WTC11 (cell line): ENCODE results near the gene KRTAP5-7. TPM values are rescaled to one million over a fixed set of nuclear protein-coding genes. Genes with fewer than 3 reads are reported as not detected.

Experiments
- ATAC-seq: fragments of 200-7000 bp; cut with Tn5 transposase; 2 replicates; pipeline ENCODE4 v1.10.0; 2021; ENCODE audit warnings: mild to moderate bottlenecking, moderate library complexity
- CTCF ChIA-PET: fragments of 300-600 bp; sonication (Branson Sonifier 250); formaldehyde crosslinking; loops from one replicate; lab custom pipeline; 2021; ENCODE audit warnings: antibody characterized with exemption; lab: Charles Lee
- POLR2A ChIA-PET: fragments of 350-600 bp; sonication (Branson Sonifier 250); formaldehyde crosslinking; loops from one replicate; lab custom pipeline; 2021; ENCODE audit warnings: antibody characterized with exemption; lab: Charles Lee
- DNase-seq: peaks from one replicate; pipeline ENCODE4 v3.0.0; 2021; ENCODE audit warnings: low spot score
- H3K27ac Mint-ChIP-seq: 2 replicates; pipeline ENCODE4 v1.8.0; 2021; ENCODE audit warnings: mixed read lengths
- H3K27me3 Mint-ChIP-seq: 2 replicates; pipeline ENCODE4 v1.8.0; 2021; ENCODE audit warnings: low read depth, mild to moderate bottlenecking, moderate library complexity, mixed read lengths
- H3K36me3 Mint-ChIP-seq: 2 replicates; pipeline ENCODE4 v1.8.0; 2021; ENCODE audit warnings: mixed read lengths
- H3K4me1 Mint-ChIP-seq: 2 replicates; pipeline ENCODE4 v1.8.0; 2022; ENCODE audit warnings: mixed read lengths
- H3K4me3 Mint-ChIP-seq: 2 replicates; pipeline ENCODE4 v1.8.0; 2021; ENCODE audit warnings: mild to moderate bottlenecking, moderate library complexity, mixed read lengths
- H3K9me3 Mint-ChIP-seq: 2 replicates; pipeline ENCODE4 v1.8.0; 2021; ENCODE audit warnings: mixed read lengths
- ATF3 ChIP-seq: sonication (generic); formaldehyde crosslinking; conservative IDR thresholded peaks from 2 replicates; pipeline ENCODE4 v1.8.1; 2022; ENCODE audit warnings: mild to moderate bottlenecking, missing genetic modification reagents
- ETV6 ChIP-seq: sonication (generic); formaldehyde crosslinking; IDR thresholded peaks from 2 replicates; pipeline ENCODE4 v1.8.1; 2022; ENCODE audit warnings: mild to moderate bottlenecking, missing genetic modification reagents
- KAT7 ChIP-seq: sonication (generic); formaldehyde crosslinking; IDR thresholded peaks from 2 replicates; pipeline ENCODE4 v1.8.1; 2023; ENCODE audit warnings: missing genetic modification reagents, mild to moderate bottlenecking, borderline replicate concordance
- MXD4 ChIP-seq: fragments of 250-450 bp; sonication (Bioruptor Pico); IDR thresholded peaks from 2 replicates; pipeline ENCODE4 v1.8.0; 2021; ENCODE audit warnings: mild to moderate bottlenecking, moderate library complexity, borderline replicate concordance
- PRDM15 ChIP-seq: sonication (generic); formaldehyde crosslinking; IDR thresholded peaks from 2 replicates; pipeline ENCODE4 v1.8.0; 2022; ENCODE audit warnings: missing genetic modification reagents
- PRRX2 ChIP-seq: fragments of 250-450 bp; sonication (Bioruptor Pico); IDR thresholded peaks from 2 replicates; pipeline ENCODE4 v1.8.0; 2021; ENCODE audit warnings: mild to moderate bottlenecking
- SP1 ChIP-seq: sonication (generic); formaldehyde crosslinking; conservative IDR thresholded peaks from 2 replicates; pipeline ENCODE4 v1.8.1; 2022; ENCODE audit warnings: missing genetic modification reagents
- TP53 ChIP-seq: sonication (generic); formaldehyde crosslinking; IDR thresholded peaks from 2 replicates; pipeline ENCODE4 v1.8.1; 2023; ENCODE audit warnings: mild to moderate bottlenecking, missing genetic modification reagents
- ZNF671 ChIP-seq: fragments of 250-450 bp; sonication (Bioruptor Pico); IDR thresholded peaks from 2 replicates; pipeline ENCODE4 v1.8.0; 2021; ENCODE audit warnings: mild to moderate bottlenecking
- total RNA-seq: library from RNA; stranded (reverse); gene quantifications from 3 replicates; pipeline ENCODE4 v1.2.3, GENCODE V29; 2021
- TF ChIP-seq, protein P1 (sequence below): fragments of 250-450 bp; sonication (Bioruptor Pico); IDR thresholded peaks from 2 replicates; pipeline ENCODE4 v1.9.0; 2021; ENCODE audit warnings: mild to moderate bottlenecking
- TF ChIP-seq, protein P2 (sequence below): sonication (generic); formaldehyde crosslinking; IDR thresholded peaks from 2 replicates; pipeline ENCODE4 v1.8.0; 2022; ENCODE audit warnings: mild to moderate bottlenecking, missing genetic modification reagents
- TF ChIP-seq, protein P3 (sequence below): sonication (generic); formaldehyde crosslinking; IDR thresholded peaks from 2 replicates; pipeline ENCODE4 v1.8.0; 2022; ENCODE audit warnings: mild to moderate bottlenecking, missing genetic modification reagents

The KRTAP5-7 gene
- total RNA-seq, 1 experiment from 2014 or later, result 0.11 TPM

DNA sequence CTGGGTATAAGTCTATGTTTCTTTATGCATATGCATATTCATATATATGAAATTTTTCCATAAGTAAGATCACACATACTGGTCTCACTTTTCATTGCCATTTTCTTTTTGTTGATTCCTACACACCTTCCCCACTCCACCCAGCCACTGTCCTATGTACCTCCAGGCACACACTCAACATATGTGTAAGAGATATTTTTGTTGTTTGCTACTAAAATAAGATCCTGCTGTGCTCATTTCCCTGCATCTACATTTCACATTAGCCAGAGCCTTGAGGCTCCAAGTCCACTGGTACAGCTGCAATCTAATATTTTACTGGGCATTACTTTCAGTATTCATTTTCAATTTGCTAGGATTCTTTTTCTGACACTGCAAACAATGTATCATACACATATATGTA is 30.2 kb downstream of the KRTAP5-7 start (continued):
- no peak for TF ChIP-seq PRRX2 (CRISPR knock-in tag)
- no peak for TF ChIP-seq TP53 (CRISPR knock-in tag)
- TF ChIP-seq PRDM15, result no peak
- TF ChIP-seq ATF3 (CRISPR knock-in tag), result no peak
- no peak for TF ChIP-seq ZNF671

DNA sequence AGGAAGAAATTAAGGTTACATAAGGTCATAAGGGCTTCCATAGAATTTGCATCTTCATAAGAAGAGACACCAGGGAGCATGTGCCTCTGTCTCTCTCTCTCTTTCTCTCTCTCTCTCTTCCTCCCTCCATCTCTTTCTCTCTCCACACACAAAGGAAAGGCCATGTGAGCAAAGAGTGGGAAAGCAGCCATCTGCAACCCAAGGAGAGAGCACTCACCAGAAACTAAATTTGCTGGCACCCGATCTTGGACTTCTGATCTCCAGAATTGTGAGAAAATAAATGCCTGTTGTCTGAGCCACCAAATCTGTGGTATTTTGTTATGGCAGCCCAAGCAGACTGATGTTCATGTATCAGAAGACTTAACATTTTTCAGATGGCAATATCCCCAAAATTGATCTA is 31.9 kb downstream of the KRTAP5-7 start:
- CTCF ChIA-PET, result interaction anchor here (0.6 kb wide), 1 partner anchor 1585 kb away, joined by 3 read pairs; no protein-coding TSS in a partner anchor

More for the DNA sequence above, 31.9 kb downstream of the KRTAP5-7 start:
- Mint-ChIP-seq H3K4me1 (peaks cover 3% of the 10 kb centered on the region; the same call in 1 of the 2 replicates), H3K27me3 (peaks cover 21% of the 10 kb centered on the region), H3K9me3 (peaks cover 56% of the 10 kb centered on the region), H3K36me3 (peaks cover 19% of the 10 kb centered on the region), H3K4me3 (no peak overlapping the region), H3K27ac (no peak overlapping the region)
- DNase-seq (no peak), ATAC-seq (no peak)
- POLR2A ChIA-PET, result no interaction called here
- TF ChIP-seq SP1 (CRISPR knock-in tag) (no peak), ETV6 (CRISPR knock-in tag) (no peak), MXD4 (no peak), PRDM15 (no peak), KAT7 (CRISPR knock-in tag) (no peak)
- TF ChIP-seq, protein P1, sequence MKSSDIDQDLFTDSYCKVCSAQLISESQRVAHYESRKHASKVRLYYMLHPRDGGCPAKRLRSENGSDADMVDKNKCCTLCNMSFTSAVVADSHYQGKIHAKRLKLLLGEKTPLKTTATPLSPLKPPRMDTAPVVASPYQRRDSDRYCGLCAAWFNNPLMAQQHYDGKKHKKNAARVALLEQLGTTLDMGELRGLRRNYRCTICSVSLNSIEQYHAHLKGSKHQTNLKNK (CRISPR knock-in tag), result no peak
- TF ChIP-seq, protein P2, sequence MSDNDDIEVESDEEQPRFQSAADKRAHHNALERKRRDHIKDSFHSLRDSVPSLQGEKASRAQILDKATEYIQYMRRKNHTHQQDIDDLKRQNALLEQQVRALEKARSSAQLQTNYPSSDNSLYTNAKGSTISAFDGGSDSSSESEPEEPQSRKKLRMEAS, result no peak
- TF ChIP-seq, protein P3, sequence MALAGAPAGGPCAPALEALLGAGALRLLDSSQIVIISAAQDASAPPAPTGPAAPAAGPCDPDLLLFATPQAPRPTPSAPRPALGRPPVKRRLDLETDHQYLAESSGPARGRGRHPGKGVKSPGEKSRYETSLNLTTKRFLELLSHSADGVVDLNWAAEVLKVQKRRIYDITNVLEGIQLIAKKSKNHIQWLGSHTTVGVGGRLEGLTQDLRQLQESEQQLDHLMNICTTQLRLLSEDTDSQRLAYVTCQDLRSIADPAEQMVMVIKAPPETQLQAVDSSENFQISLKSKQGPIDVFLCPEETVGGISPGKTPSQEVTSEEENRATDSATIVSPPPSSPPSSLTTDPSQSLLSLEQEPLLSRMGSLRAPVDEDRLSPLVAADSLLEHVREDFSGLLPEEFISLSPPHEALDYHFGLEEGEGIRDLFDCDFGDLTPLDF (CRISPR knock-in tag), result no peak
